ENCODE data around the gene PFDN6.
A peak's percentile ranks its signal among the peaks of the same experiment; 100 is the strongest.

The PFDN6 gene

GRCh38 chr6:33320315-33321181, 31.1 kb downstream of the PFDN6 start:
- Histone ChIP-seq H3K9me2 (replicated peaks; ENCODE audit: insufficient read depth, low read length) (no peaks in the 10 kb centered on the region), H2AFZ (ENCODE audit: low read depth, low read length, severe bottlenecking) (no peak overlapping the region), H3K27me3 (ENCODE audit: low read length) (no peaks in the 10 kb centered on the region), H3K4me2 (ENCODE audit: low read depth, low read length, poor library complexity, severe bottlenecking) (peak overlapping the region; percentile 69), H3K79me2 (ENCODE audit: insufficient read depth, low read length) (peaks cover 34% of the 10 kb centered on the region), H3F3A (ENCODE audit: insufficient read depth) (peaks cover 46% of the 10 kb centered on the region), H3K4me3 (ENCODE audit: insufficient read depth, low read length, poor library complexity, severe bottlenecking) (no peak overlapping the region), H3K9me3 (ENCODE audit: insufficient read depth, low read length) (no peaks in the 10 kb centered on the region), H3K36me3 (ENCODE audit: low read length) (peaks cover 21% of the 10 kb centered on the region), H4K20me1 (ENCODE audit: low read depth, low read length) (no peaks in the 10 kb centered on the region; the same call in 1 of the 2 replicates), H3K27ac (ENCODE audit: low read depth, low read length) (peak overlapping the region; percentile 77; the same call in 1 of the 2 replicates), H3K9ac (ENCODE audit: low read length) (peak overlapping the region; percentile 94)
- no peak for TF ChIP-seq CTCF (IDR thresholded peaks at IDR 0.05; ENCODE audit: insufficient read depth, low read length, poor library complexity, severe bottlenecking)
- TF ChIP-seq EZH2phosphoT487 (conservative IDR thresholded peaks at IDR 0.05; ENCODE audit: low read length): no peak

- Histone ChIP-seq H3F3A (ENCODE audit: insufficient read depth) (peaks cover 51% of the 10 kb centered on the region), H3K4me3 (ENCODE audit: insufficient read depth, low read length, poor library complexity, severe bottlenecking) (peak overlapping the region; percentile 89), H2AFZ (ENCODE audit: low read depth, low read length, severe bottlenecking) (no peak overlapping the region), H3K9me3 (ENCODE audit: insufficient read depth, low read length) (no peaks in the 10 kb centered on the region), H3K36me3 (ENCODE audit: low read length) (peaks cover 21% of the 10 kb centered on the region), H3K79me2 (ENCODE audit: insufficient read depth, low read length) (peaks cover 34% of the 10 kb centered on the region), H3K9ac (ENCODE audit: low read length) (peak overlapping the region; percentile 94), H3K9me2 (replicated peaks; ENCODE audit: insufficient read depth, low read length) (no peaks in the 10 kb centered on the region), H3K27me3 (ENCODE audit: low read length) (no peaks in the 10 kb centered on the region), H3K27ac (ENCODE audit: low read depth, low read length) (peak overlapping the region; percentile 92), H4K20me1 (ENCODE audit: low read depth, low read length) (no peaks in the 10 kb centered on the region; the same call in 1 of the 2 replicates), H3K4me2 (ENCODE audit: low read depth, low read length, poor library complexity, severe bottlenecking) (peak overlapping the region; percentile 69)
- TF ChIP-seq EZH2phosphoT487 (conservative IDR thresholded peaks at IDR 0.05; ENCODE audit: low read length): no peak
- no peak for TF ChIP-seq CTCF (IDR thresholded peaks at IDR 0.05; ENCODE audit: insufficient read depth, low read length, poor library complexity, severe bottlenecking)
These were observed 31.8 kb downstream of the PFDN6 start for GRCh38 chr6:33321227-33321626.

- Histone ChIP-seq H3K9me3 (ENCODE audit: insufficient read depth, low read length) (no peaks in the 10 kb centered on the region), H4K20me1 (ENCODE audit: low read depth, low read length) (no peaks in the 10 kb centered on the region; the same call in 1 of the 2 replicates), H3K36me3 (ENCODE audit: low read length) (peaks cover 17% of the 10 kb centered on the region), H3K27ac (ENCODE audit: low read depth, low read length) (peak overlapping the region; percentile 92), H3K9ac (ENCODE audit: low read length) (peak overlapping the region; percentile 94), H3K4me2 (ENCODE audit: low read depth, low read length, poor library complexity, severe bottlenecking) (peak overlapping the region; percentile 64), H2AFZ (ENCODE audit: low read depth, low read length, severe bottlenecking) (peak overlapping the region; percentile 2), H3K27me3 (ENCODE audit: low read length) (no peaks in the 10 kb centered on the region), H3K4me3 (ENCODE audit: insufficient read depth, low read length, poor library complexity, severe bottlenecking) (peak overlapping the region; percentile 54), H3F3A (ENCODE audit: insufficient read depth) (peaks cover 37% of the 10 kb centered on the region), H3K9me2 (replicated peaks; ENCODE audit: insufficient read depth, low read length) (no peaks in the 10 kb centered on the region), H3K79me2 (ENCODE audit: insufficient read depth, low read length) (peaks cover 34% of the 10 kb centered on the region)
- TF ChIP-seq EZH2phosphoT487 (conservative IDR thresholded peaks at IDR 0.05; ENCODE audit: low read length): no peak
- TF ChIP-seq CTCF (IDR thresholded peaks at IDR 0.05; ENCODE audit: insufficient read depth, low read length, poor library complexity, severe bottlenecking): no peak
These were observed 34.2 kb downstream of the PFDN6 start for GRCh38 chr6:33323623-33323948.
